Endometrial microvascular endothelial cells (primary cell): ENCODE results near the gene RBP3. TPM values are rescaled to one million over a fixed set of nuclear protein-coding genes. Genes with fewer than 3 reads are reported as not detected.

ENCODE experiments used
- in situ Hi-C: cut with HindIII; loops from 2 replicates; pipeline ENCODE4 v1.10.0; 2017; ENCODE audit warnings: low sequenced_read_pairs, low pct_unique_long_range_greater_than_20kb; ENCODE audit errors: inconsistent ontology term
- total RNA-seq: library from RNA; depleted of rRNA; stranded (reverse); fragments of >200 nt; gene quantifications from one replicate; pipeline ENCODE4 v1.2.3, GENCODE V29; 2015; ENCODE audit errors: inconsistent ontology term

RBP3 gene
- total RNA-seq, 1 donor from 2014 or later = not detected

DNA sequence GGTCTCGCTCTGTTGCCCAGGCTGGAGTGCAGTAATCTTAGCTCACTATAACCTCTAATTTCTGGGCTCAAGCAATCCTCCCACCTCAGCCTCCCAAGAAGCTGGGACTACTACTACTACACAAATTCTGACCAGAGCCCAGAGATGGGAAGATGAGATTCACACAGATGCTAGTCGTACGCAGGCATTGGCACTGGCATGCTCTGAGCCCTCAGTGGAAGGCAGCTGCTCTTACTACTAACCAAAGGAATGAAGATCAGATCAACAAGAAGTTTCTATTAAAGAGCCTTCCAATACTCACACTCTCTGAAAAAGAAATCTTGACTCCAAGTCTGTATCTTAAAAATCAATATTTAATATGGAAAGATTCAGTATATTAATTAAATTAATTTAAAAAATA lies 15.2 kb upstream of the RBP3 start:
- in situ Hi-C loops = no loop called here

DNA sequence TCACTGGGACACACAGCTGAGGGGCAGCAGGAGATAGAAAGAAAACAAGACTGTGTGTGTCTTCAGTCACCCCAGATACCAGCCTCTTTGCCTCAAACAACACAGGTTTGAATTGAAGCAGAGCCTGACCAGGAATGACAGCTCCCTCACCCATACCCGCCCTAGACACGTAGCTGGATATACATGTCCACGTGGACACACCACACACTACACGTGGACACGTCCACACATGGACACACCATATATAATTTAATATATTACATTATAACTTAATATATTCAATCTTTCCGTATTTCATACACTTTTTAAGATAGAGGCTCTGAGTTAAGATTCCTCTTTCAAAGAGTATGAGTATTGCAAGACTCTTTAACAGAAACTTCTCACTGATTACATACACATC lies 14.6 kb upstream of the RBP3 start:
- in situ Hi-C loops = no loop called here

DNA sequence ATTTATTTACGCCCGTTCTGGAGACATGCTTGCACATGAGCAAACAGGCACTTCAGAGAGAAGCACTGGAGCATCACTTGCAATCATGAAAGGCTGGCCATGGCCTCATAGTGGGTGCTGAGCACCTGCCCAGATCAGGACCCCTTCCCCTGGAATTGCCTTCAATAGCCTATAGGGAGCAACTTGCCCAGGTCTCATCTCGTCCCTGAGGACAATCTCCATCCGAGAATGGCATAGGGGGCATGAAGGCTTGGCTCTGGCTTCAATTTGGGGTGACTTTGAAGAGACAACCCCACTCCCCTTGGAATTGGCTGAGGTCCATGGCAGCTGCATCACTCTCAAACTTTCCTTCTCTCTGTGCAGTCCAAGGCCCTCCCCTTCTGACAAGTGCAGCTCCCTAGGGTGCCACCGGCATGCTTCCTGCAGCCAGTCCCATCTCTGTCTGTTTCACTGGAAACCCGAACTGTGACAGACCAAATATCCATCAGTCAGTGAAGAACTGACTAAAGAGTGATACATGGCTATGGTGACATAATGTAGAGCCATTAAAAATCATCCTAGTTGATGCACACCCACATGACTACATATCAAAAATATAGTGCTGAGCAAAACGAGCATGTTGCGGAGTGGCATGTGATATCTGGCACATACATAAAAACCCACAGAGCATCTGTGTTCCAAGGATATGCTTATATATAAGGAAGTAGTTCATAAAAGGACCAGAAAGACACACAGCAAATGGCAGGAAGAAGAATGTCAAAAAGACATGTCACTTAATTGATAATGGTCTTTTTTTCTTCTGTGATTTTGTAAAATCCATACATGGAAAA lies 13.5 kb upstream of the RBP3 start:
- in situ Hi-C loops = no loop called here

DNA sequence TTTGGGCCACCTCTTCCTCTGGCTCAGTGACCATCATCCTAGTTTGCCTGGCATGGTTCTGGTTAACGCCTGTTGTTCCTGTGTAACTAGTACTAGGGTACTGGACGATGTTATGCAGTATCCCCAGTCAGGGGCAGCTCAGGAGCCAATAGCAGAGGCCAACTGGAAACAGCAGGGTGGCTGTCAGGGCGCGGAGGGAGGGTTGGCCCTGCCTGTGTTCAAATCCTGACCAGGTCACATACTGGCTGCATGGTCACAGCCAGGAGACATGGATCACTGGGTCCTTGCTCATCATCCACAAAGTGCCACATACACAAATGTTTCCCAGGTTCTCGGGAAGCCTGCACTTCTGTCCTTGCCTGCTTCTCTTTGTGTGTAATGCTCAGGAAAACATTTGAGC lies 12.3 kb upstream of the RBP3 start:
- in situ Hi-C loops = no loop called here

DNA sequence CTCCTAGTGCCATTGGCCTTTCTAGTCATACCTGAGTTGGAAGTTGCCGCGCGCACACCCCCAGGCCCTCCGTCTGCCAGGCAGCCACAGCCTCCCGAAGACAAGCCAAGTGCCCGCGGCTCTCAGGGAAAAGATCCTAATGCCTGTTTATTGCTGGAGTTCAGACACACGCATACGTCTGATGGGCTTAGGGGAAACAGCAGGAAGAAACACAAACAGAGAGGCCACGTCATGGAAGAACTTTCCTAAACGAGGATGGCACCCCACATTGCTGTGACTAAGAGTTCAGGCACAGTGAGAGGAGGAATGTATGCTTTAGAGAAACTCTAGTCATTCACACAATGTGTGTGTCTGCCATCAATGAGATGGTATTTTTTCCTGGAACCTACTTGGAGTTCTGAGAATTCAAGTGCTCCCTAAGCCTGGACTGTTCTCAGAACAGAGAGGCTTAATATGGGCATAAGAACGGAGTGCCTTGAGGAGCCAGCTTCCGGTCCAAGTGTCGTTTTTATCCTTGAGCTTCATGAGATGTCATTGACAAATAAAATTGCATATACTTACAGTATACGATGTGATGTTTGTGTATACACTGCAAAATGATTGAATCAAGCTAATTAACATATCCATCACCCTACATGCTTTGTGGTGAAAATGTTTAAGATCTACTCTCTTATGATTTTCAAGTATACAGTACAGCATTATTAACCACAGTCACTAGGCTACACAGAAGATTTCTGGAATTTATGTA lies 11.6 kb upstream of the RBP3 start:
- in situ Hi-C loops = no loop called here

DNA sequence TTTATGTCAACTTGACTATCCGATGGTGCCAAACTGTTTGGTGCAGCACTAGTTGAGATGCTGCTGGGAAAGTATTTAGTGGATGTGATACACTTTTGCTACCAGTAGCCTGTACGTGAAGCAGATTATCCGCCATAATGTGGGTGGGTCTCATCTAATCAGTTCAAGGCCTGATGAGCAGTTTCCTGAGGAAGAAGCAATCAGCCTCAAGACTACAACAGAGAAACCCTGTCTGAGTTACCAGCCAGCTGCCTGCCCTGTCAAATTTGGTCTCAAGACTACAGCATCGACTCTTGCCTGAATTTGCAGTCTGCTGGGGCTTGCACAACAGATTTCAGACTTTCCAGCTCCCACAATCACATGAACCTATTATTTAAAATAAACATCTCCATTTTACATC lies 10.9 kb upstream of the RBP3 start:
- in situ Hi-C loops = no loop called here

DNA sequence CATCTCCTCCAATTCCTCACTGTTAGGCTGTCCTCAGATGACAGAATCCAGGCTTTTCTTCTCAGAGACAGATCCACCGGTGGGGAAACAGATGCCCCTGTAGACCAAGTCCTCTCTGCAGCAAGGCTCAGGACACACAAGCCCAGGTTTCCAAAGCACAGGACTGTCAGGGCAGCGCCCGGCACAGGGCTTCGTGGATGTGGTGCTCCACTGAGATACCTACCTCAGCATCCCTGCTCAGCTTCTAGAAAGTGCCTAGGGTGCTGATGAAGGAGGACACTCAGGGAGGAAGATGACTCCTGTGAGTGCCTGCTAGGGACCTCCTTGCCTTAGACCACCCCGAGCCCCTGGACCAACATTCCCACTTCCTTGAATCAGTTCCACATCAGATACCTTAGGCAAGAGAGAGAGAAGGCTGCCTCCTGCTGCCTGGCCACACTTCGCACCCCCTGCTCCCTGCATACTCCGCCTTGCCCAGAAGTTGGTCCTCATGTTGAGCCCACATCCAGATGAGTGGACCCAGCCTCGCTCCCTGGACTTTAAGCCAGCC lies 8.9 kb upstream of the RBP3 start:
- in situ Hi-C loops = no loop called here

DNA sequence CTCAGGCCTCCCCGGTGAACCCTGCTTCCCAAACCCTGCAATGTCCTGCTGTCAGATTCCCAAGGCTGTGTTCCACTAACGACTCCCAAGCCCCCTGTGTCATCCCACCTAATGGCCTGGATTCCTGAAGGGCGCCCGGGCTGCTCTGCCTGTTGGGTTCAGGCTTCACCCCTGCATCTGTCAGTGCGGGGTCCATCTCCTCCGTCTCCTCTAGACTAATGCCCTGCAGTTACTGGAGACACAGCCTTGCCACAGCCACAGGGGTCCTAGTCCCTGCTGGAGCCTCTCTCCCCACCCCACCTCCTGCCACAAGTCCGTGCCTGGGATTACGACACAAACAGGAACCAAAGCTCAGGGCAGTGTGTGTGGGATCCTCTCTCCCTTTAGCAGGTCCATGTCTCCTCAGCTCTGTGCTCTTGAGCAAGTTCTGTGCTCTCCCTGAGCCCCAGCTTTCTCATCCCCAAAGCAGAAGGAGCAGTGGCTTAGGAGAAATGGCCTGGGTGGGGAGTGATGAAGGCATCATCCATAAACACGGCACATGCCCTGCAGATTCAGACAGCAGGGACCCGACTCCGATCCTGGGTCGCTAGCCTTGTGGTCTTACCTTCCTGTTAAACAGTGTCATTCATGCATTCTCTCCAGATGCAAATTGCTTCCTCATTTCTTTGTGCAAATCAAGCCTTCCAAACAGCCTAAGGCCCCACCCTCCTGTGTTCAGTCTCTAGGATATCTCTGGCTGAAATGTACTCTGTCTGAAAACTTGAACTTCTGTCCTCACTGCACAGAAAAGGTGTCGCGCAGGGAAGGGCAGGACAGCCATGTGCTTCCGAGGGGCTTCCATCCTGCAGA lies 8.2 kb upstream of the RBP3 start:
- in situ Hi-C loops = no loop called here

DNA sequence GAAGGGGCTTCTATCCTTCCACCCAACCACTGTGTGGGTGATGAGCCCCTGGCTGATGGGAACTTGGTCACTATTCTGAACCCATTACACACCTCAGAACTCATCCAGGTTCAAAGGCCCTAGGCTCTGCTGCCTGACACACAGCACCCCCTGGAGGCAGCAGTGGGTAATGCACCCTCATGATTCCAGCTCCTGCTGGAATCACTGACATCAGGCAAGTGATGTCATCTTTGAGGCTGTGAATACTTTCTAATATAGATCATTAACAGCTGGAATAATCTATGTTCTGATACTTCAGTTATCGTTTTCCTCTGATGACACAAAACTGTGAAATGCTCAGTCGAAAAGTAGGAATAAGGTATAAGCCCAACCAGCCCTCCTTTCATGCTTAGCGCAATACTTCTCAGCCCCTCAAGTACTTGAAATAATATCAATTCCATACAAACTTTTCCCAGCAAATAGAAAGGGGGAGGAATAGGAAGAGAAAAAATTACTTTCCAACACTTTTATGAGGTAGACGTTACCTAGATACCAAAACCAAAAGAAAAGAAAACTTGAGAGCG lies 7.5 kb upstream of the RBP3 start:
- in situ Hi-C loops = no loop called here

DNA sequence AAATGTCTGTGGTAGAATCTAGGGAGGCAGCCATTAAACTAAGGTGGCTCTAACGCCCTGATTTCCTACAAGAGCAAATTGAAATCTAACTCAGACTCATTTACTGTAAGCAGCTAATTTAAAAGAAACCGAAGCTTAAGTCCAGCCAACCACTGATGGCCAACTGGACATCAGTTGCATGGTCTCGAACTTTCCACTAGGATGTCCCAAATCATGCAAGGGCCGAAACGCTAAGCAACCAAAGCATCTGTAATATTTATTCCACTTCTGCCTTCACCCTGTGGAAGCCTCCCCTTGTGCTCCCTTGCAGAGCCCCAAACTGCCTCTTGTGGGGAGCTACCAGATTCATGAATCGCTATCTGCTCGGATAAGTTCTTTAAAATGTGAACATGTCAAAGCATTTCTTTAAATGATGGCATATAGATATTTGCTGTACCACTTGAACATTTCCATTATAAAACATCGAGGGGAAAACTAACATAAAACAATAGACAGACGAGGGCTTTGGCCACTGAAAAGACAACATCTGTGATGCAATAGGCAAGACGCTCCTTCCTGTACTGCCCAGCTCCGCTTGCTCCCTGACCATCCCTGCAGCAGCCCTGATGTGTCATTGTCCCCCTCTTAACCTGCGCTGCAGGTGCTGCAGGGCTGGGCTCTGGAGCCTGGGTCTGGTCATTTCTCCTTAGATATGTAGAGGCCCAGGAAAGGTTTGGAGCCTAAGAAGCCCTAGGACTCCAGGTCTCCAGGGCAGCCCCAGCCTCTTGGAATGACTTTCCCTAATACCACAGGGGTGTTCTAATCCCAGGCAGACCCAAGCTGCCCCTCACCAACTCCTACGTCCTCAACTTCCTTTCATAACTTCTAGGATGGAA lies 2.9 kb upstream of the RBP3 start:
- in situ Hi-C loops = no loop called here

DNA sequence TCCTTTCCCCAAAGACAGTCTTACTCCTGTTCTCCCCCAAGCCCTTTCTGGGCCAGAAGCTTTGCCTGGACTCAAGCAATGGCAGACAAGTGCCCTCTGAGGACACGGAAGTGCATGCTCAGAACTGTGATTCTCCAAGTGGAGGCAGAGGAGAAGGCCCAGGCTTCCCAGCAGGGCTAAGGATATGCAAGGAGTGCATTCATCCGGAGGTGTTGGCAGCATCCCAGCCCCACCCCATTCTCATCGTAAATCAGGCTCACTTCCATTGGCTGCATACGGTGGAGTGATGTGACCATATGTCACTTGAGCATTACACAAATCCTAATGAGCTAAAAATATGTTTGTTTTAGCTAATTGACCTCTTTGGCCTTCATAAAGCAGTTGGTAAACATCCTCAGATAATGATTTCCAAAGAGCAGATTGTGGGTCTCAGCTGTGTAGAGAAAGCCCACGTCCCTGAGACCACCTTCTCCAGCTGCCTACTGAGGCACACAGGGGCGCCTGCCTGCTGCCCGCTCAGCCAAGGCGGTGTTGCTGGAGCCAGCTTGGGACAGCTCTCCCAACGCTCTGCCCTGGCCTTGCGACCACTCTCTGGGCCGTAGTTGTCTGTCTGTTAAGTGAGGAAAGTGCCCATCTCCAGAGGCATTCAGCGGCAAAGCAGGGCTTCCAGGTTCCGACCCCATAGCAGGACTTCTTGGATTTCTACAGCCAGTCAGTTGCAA lies 1.4 kb upstream of the RBP3 start:
- in situ Hi-C loops = no loop called here

DNA sequence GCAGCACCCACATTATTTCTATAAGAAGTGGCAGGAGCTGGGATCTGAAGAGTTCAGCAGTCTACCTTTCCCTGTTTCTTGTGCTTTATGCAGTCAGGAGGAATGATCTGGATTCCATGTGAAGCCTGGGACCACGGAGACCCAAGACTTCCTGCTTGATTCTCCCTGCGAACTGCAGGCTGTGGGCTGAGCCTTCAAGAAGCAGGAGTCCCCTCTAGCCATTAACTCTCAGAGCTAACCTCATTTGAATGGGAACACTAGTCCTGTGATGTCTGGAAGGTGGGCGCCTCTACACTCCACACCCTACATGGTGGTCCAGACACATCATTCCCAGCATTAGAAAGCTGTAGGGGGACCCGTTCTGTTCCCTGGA lies 874 bp upstream of the RBP3 start:
- in situ Hi-C loops = no loop called here

DNA sequence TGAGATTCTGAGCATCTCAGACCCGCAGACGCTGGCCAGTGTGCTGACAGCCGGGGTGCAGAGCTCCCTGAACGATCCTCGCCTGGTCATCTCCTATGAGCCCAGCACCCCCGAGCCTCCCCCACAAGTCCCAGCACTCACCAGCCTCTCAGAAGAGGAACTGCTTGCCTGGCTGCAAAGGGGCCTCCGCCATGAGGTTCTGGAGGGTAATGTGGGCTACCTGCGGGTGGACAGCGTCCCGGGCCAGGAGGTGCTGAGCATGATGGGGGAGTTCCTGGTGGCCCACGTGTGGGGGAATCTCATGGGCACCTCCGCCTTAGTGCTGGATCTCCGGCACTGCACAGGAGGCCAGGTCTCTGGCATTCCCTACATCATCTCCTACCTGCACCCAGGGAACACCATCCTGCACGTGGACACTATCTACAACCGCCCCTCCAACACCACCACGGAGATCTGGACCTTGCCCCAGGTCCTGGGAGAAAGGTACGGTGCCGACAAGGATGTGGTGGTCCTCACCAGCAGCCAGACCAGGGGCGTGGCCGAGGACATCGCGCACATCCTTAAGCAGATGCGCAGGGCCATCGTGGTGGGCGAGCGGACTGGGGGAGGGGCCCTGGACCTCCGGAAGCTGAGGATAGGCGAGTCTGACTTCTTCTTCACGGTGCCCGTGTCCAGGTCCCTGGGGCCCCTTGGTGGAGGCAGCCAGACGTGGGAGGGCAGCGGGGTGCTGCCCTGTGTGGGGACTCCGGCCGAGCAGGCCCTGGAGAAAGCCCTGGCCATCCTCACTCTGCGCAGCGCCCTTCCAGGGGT lies 703 bp downstream of the RBP3 start:
- in situ Hi-C loops = no loop called here

DNA sequence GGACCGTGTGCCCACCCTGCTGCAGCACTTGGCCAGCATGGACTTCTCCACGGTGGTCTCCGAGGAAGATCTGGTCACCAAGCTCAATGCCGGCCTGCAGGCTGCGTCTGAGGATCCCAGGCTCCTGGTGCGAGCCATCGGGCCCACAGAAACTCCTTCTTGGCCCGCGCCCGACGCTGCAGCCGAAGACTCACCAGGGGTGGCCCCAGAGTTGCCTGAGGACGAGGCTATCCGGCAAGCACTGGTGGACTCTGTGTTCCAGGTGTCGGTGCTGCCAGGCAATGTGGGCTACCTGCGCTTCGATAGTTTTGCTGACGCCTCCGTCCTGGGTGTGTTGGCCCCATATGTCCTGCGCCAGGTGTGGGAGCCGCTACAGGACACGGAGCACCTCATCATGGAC lies 1.4 kb downstream of the RBP3 start:
- in situ Hi-C loops = no loop called here

DNA sequence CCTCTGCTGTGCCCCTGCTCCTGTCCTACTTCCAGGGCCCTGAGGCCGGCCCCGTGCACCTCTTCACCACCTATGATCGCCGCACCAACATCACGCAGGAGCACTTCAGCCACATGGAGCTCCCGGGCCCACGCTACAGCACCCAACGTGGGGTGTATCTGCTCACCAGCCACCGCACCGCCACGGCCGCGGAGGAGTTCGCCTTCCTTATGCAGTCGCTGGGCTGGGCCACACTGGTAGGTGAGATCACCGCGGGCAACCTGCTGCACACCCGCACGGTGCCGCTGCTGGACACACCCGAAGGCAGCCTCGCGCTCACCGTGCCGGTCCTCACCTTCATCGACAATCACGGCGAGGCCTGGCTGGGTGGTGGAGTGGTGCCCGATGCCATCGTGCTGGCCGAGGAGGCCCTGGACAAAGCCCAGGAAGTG lies 1.8 kb downstream of the RBP3 start:
- in situ Hi-C loops = no loop called here

DNA sequence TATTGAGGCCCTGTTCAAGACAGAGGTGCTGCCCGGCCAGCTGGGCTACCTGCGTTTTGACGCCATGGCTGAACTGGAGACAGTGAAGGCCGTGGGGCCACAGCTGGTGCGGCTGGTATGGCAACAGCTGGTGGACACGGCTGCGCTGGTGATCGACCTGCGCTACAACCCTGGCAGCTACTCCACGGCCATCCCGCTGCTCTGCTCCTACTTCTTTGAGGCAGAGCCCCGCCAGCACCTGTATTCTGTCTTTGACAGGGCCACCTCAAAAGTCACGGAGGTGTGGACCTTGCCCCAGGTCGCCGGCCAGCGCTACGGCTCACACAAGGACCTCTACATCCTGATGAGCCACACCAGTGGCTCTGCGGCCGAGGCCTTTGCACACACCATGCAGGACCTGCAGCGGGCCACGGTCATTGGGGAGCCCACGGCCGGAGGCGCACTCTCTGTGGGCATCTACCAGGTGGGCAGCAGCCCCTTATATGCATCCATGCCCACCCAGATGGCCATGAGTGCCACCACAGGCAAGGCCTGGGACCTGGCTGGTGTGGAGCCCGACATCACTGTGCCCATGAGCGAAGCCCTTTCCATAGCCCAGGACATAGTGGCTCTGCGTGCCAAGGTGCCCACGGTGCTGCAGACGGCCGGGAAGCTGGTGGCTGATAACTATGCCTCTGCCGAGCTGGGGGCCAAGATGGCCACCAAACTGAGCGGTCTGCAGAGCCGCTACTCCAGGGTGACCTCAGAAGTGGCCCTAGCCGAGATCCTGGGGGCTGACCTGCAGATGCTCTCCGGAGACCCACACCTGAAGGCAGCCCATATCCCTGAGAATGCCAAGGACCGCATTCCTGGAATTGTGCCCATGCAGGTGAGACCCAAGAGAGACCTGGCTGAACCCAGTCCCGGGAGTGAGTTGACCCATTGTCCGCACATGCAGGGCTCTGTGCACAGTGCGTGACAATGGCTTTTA lies 2.8 kb downstream of the RBP3 start:
- in situ Hi-C loops = no loop called here
